Measurements from ENCODE around the gene TMEM176A.

TMEM176A gene

GRCh38 chr7:150846291-150847115 lies 45.9 kb downstream of the TMEM176A start:
- Histone ChIP-seq H3K9me3 (ENCODE audit: control insufficient read depth in 1 of 2, low read length in 2 of 2) (no peaks in the 10 kb centered on the region), H3K36me3 (ENCODE audit: control insufficient read depth in 1 of 2, insufficient read depth in 2 of 2, low read length in 2 of 2) (no peaks in the 10 kb centered on the region), H3K27me3 (ENCODE audit: control insufficient read depth in 1 of 2, insufficient read depth in 2 of 2, low read length in 2 of 2) (no peaks in the 10 kb centered on the region), H3K4me3 (ENCODE audit: low read depth in 1 of 2, low read length in 2 of 2) (no peak overlapping the region), H3K9ac (ENCODE audit: low read depth in 1 of 2, low read length in 2 of 2) (no peak overlapping the region), H3K27ac (ENCODE audit: low read depth, low read length) (no peak overlapping the region), H3K4me1 (ENCODE audit: control insufficient read depth in 1 of 2, insufficient read depth in 2 of 2, low read length in 2 of 2) (peaks cover 0 to 9% of the 10 kb centered on the region in 2 donors)

- no peak overlapping the region for H3K9ac ChIP-seq (ENCODE audit: low read depth in 1 of 2, low read length in 2 of 2)
- no peaks in the 10 kb centered on the region for H3K27me3 ChIP-seq (ENCODE audit: control insufficient read depth in 1 of 2, insufficient read depth in 2 of 2, low read length in 2 of 2)
- no peaks in the 10 kb centered on the region for H3K36me3 ChIP-seq (ENCODE audit: control insufficient read depth in 1 of 2, insufficient read depth in 2 of 2, low read length in 2 of 2)
- peaks cover 0 to 15% of the 10 kb centered on the region in 2 donors for H3K4me1 ChIP-seq (ENCODE audit: control insufficient read depth in 1 of 2, insufficient read depth in 2 of 2, low read length in 2 of 2)
- no peak overlapping the region for H3K4me3 ChIP-seq (ENCODE audit: low read depth in 1 of 2, low read length in 2 of 2)
- H3K9me3 ChIP-seq (ENCODE audit: control insufficient read depth in 1 of 2, low read length in 2 of 2), result no peaks in the 10 kb centered on the region
- H3K27ac ChIP-seq (ENCODE audit: low read depth, low read length), result no peak overlapping the region
These were observed 47.0 kb downstream of the TMEM176A start for GRCh38 chr7:150847536-150847935.

GRCh38 chr7:150848111-150848510 lies 47.5 kb downstream of the TMEM176A start:
- no peaks in the 10 kb centered on the region for H3K27me3 ChIP-seq (ENCODE audit: control insufficient read depth in 1 of 2, insufficient read depth in 2 of 2, low read length in 2 of 2)
- H3K27ac ChIP-seq (ENCODE audit: low read depth, low read length), result no peak overlapping the region
- no peak overlapping the region for H3K9ac ChIP-seq (ENCODE audit: low read depth in 1 of 2, low read length in 2 of 2)
- no peaks in the 10 kb centered on the region for H3K9me3 ChIP-seq (ENCODE audit: control insufficient read depth in 1 of 2, low read length in 2 of 2)
- no peaks in the 10 kb centered on the region for H3K36me3 ChIP-seq (ENCODE audit: control insufficient read depth in 1 of 2, insufficient read depth in 2 of 2, low read length in 2 of 2)
- H3K4me3 ChIP-seq (ENCODE audit: low read depth in 1 of 2, low read length in 2 of 2), result no peak overlapping the region
- peaks cover 0 to 15% of the 10 kb centered on the region in 2 donors for H3K4me1 ChIP-seq (ENCODE audit: control insufficient read depth in 1 of 2, insufficient read depth in 2 of 2, low read length in 2 of 2)

- H3K9me3 ChIP-seq (ENCODE audit: control insufficient read depth in 1 of 2, low read length in 2 of 2), result no peaks in the 10 kb centered on the region
- no peak overlapping the region for H3K9ac ChIP-seq (ENCODE audit: low read depth in 1 of 2, low read length in 2 of 2)
- no peaks in the 10 kb centered on the region for H3K36me3 ChIP-seq (ENCODE audit: control insufficient read depth in 1 of 2, insufficient read depth in 2 of 2, low read length in 2 of 2)
- no peak overlapping the region for H3K4me3 ChIP-seq (ENCODE audit: low read depth in 1 of 2, low read length in 2 of 2)
- peaks cover 0 to 15% of the 10 kb centered on the region in 2 donors for H3K4me1 ChIP-seq (ENCODE audit: control insufficient read depth in 1 of 2, insufficient read depth in 2 of 2, low read length in 2 of 2)
- H3K27ac ChIP-seq (ENCODE audit: low read depth, low read length), result no peak overlapping the region
- H3K27me3 ChIP-seq (ENCODE audit: control insufficient read depth in 1 of 2, insufficient read depth in 2 of 2, low read length in 2 of 2), result no peaks in the 10 kb centered on the region
These were observed 48.1 kb downstream of the TMEM176A start for GRCh38 chr7:150848561-150849115.

- no peaks in the 10 kb centered on the region for H3K9me3 ChIP-seq (ENCODE audit: control insufficient read depth in 1 of 2, low read length in 2 of 2)
- no peak overlapping the region for H3K4me3 ChIP-seq (ENCODE audit: low read depth in 1 of 2, low read length in 2 of 2)
- peaks cover 4 to 15% of the 10 kb centered on the region in 2 donors for H3K4me1 ChIP-seq (ENCODE audit: control insufficient read depth in 1 of 2, insufficient read depth in 2 of 2, low read length in 2 of 2)
- H3K36me3 ChIP-seq (ENCODE audit: control insufficient read depth in 1 of 2, insufficient read depth in 2 of 2, low read length in 2 of 2), result no peaks in the 10 kb centered on the region
- no peaks in the 10 kb centered on the region for H3K27me3 ChIP-seq (ENCODE audit: control insufficient read depth in 1 of 2, insufficient read depth in 2 of 2, low read length in 2 of 2)
- no peak overlapping the region for H3K27ac ChIP-seq (ENCODE audit: low read depth, low read length)
- no peak overlapping the region for H3K9ac ChIP-seq (ENCODE audit: low read depth in 1 of 2, low read length in 2 of 2)
These were observed 48.7 kb downstream of the TMEM176A start for GRCh38 chr7:150849204-150849775.

- no peak overlapping the region for H3K9ac ChIP-seq (ENCODE audit: low read depth in 1 of 2, low read length in 2 of 2)
- H3K27ac ChIP-seq (ENCODE audit: low read depth, low read length), result no peak overlapping the region
- no peaks in the 10 kb centered on the region for H3K9me3 ChIP-seq (ENCODE audit: control insufficient read depth in 1 of 2, low read length in 2 of 2)
- peaks cover 6 to 20% of the 10 kb centered on the region in 2 donors for H3K4me1 ChIP-seq (ENCODE audit: control insufficient read depth in 1 of 2, insufficient read depth in 2 of 2, low read length in 2 of 2)
- H3K4me3 ChIP-seq (ENCODE audit: low read depth in 1 of 2, low read length in 2 of 2), result no peak overlapping the region
- H3K36me3 ChIP-seq (ENCODE audit: control insufficient read depth in 1 of 2, insufficient read depth in 2 of 2, low read length in 2 of 2), result no peaks in the 10 kb centered on the region
- H3K27me3 ChIP-seq (ENCODE audit: control insufficient read depth in 1 of 2, insufficient read depth in 2 of 2, low read length in 2 of 2), result no peaks in the 10 kb centered on the region
These were observed 49.7 kb downstream of the TMEM176A start for GRCh38 chr7:150850273-150850672.

GRCh38 chr7:150851492-150852370 lies 51.2 kb downstream of the TMEM176A start:
- Histone ChIP-seq H3K27me3 (ENCODE audit: control insufficient read depth in 1 of 2, insufficient read depth in 2 of 2, low read length in 2 of 2) (no peaks in the 10 kb centered on the region), H3K27ac (ENCODE audit: low read depth, low read length) (peak overlapping the region; percentile 3), H3K9ac (ENCODE audit: low read depth in 1 of 2, low read length in 2 of 2) (peak overlapping the region in 1 of 2 donors; percentile 73), H3K36me3 (ENCODE audit: control insufficient read depth in 1 of 2, insufficient read depth in 2 of 2, low read length in 2 of 2) (peaks cover 0 to 4% of the 10 kb centered on the region in 2 donors), H3K4me1 (ENCODE audit: control insufficient read depth in 1 of 2, insufficient read depth in 2 of 2, low read length in 2 of 2) (peaks cover 6 to 21% of the 10 kb centered on the region in 2 donors), H3K4me3 (ENCODE audit: low read depth in 1 of 2, low read length in 2 of 2) (peak overlapping the region in 1 of 2 donors; percentile 74), H3K9me3 (ENCODE audit: control insufficient read depth in 1 of 2, low read length in 2 of 2) (no peaks in the 10 kb centered on the region)

GRCh38 chr7:150852371-150852905 lies 51.9 kb downstream of the TMEM176A start, which contains the start of gene AOC1:
Gene AOC1 (plus strand): TSS chr7:150852517. CDS start chr7:150856471, 3,954 bp downstream.
- Histone ChIP-seq H3K9me3 (ENCODE audit: control insufficient read depth in 1 of 2, low read length in 2 of 2) (no peaks in the 10 kb centered on the region), H3K27me3 (ENCODE audit: control insufficient read depth in 1 of 2, insufficient read depth in 2 of 2, low read length in 2 of 2) (no peaks in the 10 kb centered on the region), H3K9ac (ENCODE audit: low read depth in 1 of 2, low read length in 2 of 2) (peak within 1 kb of the TSS; percentile 67 to 73), H3K4me1 (ENCODE audit: control insufficient read depth in 1 of 2, insufficient read depth in 2 of 2, low read length in 2 of 2) (peaks cover 6 to 15% of the 10 kb centered on the region in 2 donors), H3K27ac (ENCODE audit: low read depth, low read length) (peak within 1 kb of the TSS; percentile 28), H3K36me3 (ENCODE audit: control insufficient read depth in 1 of 2, insufficient read depth in 2 of 2, low read length in 2 of 2) (peaks cover 0 to 9% of the 10 kb centered on the region in 2 donors), H3K4me3 (ENCODE audit: low read depth in 1 of 2, low read length in 2 of 2) (peak within 1 kb of the TSS; percentile 74 to 83)

GRCh38 chr7:150854066-150855000 lies 53.8 kb downstream of the TMEM176A start:
- Histone ChIP-seq H3K36me3 (ENCODE audit: control insufficient read depth in 1 of 2, insufficient read depth in 2 of 2, low read length in 2 of 2) (peaks cover 7 to 27% of the 10 kb centered on the region in 2 donors), H3K9ac (ENCODE audit: low read depth in 1 of 2, low read length in 2 of 2) (no peak overlapping the region), H3K27me3 (ENCODE audit: control insufficient read depth in 1 of 2, insufficient read depth in 2 of 2, low read length in 2 of 2) (no peaks in the 10 kb centered on the region), H3K4me1 (ENCODE audit: control insufficient read depth in 1 of 2, insufficient read depth in 2 of 2, low read length in 2 of 2) (peaks cover 6 to 13% of the 10 kb centered on the region in 2 donors), H3K4me3 (ENCODE audit: low read depth in 1 of 2, low read length in 2 of 2) (peak overlapping the region; percentile 26 to 47), H3K9me3 (ENCODE audit: control insufficient read depth in 1 of 2, low read length in 2 of 2) (no peaks in the 10 kb centered on the region), H3K27ac (ENCODE audit: low read depth, low read length) (no peak overlapping the region)

Measured in duodenal mucosa (tissue), 2 donors.